ENCODE data around the gene LECT2.

The LECT2 gene

DNA sequence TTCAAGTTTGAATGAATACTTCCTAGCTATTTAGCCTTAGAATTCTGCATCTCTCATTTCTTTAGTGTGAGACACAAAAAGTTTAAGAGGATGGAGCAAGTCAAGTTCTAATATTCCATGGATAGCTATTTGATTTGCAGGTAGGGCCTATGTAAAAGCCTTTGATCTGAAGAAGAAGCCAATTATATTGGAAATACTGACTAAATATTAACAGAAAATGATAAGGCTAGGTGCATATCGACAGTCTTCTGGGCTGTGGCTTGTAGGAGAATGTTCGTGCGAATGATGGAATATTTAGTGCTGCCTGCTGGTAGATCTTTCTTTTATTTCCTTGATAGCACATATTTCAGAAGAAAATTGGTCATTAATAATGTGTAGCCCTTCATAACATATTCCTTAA, at the start of gene LECT2:
Gene LECT2, minus strand, starts transcription at position 85 of the 400 bp plus-strand sequence. CDS start 150 bp downstream, outside the sequence.
- DNase-seq = no peak

DNA sequence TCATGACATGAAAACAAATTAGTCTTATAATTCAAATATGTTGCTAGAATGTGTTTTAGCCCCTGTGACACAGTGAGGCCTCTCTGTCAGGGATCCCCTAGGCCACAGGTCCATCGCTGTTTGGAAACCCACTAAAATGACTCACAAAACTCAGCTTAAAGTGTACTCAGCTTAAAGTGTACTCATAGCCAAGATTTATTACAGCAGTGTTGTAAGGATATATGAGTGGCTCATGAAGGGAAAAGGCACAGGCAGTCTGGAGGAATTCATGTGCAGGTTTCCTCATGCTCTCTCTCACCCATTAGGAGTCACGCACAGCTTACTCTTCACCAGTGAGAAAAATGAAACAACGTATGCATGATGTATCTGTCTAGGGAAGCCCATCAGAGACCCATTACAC, 49.7 kb upstream of the LECT2 start:
- DNase-seq = no peak

DNA sequence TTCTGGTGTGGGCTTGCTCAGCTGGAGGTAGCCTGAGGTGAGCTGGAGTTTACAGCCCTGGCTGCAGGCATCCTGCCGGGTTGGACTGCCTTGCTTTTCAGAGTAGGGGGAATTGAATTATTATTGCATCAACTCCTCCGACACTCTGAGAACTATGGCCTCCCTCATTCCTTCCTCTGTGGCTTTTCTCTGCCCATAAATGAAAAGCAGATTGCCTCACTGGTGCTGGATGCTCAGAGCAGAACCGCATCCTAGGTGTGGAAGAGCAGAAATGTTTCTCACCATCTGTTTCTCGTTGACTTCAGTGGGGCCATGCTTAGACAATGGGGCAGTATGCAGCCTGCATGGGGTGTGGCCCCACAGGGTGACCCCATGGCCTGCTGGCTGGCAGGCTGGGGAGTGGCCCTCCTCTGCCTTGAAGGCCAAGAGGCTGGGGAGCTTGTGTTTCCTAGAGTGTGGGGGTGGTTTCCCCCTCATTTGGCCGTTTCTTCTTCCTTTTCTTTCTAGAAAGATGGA, 46.7 kb upstream of the LECT2 start:
- DNase-seq = no peak

DNA sequence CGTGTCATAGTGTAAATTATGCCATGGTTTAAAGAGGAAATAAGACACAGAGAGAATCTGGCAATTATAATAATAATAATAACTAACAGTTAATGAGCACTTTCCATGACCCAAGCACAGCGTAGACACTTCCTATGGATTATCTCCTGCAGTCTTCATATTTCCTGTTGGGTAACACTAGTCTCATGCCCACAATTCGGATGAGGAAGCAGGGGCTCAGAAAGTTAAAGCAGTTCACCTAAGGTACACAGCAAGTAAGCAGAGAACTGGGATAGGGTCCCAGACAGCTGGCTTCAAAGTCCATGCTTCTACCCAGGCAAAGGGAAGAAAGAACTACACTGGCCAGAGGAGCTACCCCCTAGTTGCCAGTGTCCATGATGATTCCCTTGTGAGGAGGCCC, 46.1 kb upstream of the LECT2 start:
- DNase-seq = no peak

DNA sequence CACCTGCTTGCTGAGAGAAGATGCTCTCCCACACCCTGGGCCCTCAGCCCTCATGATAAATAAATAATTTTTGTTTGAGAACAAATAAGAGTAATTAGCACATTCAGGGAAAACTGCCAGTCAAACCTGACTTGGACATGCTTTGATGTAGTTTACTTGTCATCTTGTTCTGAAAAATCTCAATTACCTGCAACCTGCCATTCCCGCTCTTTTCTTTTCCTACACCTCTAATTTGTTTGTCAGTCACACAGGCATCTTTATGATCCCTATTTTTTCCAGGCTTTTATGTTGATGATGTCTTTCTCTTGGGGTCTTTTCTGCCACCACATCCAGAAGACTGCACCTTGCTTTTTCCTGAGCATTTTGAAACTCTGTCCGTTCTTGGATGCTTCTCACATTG, 45.4 kb upstream of the LECT2 start:
- DNase-seq = no peak

DNA sequence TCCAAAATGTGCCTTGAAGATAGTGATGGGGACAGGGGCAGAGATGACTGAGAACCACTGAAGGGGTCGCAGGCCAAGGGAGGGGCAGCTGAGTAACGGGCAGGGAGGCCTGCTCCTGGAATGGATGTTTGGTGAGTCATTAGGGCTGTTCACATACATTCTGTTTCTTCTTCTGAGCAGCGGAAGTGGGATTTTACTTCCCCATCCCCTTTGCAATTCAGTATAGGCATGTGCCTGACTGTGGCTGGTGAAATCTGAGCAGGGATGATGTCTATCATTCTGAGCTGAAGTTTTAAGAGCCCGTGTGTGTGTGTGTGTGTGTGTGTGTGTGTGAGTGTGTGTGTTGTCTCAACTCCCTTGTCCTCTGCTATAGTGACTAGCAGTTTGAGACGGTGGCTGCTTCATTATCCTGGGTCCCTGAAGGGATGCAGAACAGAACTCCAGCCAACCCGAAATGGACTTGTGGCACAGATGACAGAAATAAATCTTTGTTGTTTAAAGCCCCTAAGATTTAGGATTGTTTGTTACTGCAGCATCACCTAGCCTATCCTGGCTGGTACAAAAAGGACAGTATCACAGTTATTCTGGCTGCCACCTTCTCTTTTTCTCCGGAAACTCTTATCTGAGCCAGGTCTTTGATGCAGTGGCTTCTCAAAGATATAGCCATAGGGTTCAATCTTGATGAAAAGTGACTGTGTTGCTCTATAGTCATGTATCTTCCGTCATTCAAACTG, 44.8 kb upstream of the LECT2 start:
- no peak for DNase-seq

DNA sequence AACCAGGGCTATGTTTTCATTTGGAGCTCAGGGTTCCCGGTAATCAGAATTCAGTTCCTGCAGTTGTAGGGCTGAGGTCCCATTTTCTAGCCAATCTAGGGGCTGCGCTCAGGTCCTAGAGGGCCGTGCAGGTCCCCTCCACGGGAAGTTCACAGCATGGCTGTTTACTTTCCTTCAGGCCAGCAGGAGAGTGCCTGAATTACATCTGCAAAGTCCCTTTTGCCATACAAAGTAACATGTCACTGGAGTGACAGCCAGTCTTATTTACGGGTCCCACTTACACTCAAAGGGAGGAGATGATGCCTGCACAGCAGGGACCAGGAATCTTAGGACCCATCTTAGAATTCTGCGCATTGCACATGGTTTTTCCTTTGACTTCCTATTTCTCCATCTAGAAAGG, 44.1 kb upstream of the LECT2 start:
- no peak for DNase-seq

DNA sequence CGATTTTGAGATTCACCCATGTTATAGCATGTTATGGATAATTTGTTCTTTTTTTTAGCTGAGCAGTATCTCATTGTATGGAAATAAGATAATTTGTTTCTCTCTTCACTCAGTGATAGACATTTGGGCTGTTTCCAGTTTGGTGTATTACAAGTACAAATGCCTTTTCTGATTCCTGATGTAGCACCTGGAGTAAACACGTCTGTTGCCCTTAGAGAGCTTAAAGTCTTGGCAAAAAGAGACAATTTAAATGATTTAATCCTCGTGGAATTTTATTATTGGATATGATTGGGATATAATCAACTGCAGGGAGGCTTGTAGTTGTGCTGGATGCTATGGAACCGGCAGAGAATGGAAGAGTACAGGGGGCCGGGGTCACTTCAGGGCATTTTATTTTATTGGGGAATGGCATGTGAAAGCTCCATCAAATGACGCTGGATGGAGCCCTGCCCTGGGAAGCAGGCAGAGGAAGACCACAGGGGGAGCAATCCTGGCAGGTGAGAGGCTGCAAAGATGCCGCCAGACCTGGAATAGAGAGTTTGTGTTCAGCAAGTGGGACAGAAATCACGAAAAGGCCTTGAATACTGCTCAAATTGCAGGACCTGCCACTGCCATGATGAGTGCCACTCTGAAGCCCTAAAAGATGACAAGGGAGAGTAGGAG, 43.0 kb upstream of the LECT2 start:
- no peak for DNase-seq

DNA sequence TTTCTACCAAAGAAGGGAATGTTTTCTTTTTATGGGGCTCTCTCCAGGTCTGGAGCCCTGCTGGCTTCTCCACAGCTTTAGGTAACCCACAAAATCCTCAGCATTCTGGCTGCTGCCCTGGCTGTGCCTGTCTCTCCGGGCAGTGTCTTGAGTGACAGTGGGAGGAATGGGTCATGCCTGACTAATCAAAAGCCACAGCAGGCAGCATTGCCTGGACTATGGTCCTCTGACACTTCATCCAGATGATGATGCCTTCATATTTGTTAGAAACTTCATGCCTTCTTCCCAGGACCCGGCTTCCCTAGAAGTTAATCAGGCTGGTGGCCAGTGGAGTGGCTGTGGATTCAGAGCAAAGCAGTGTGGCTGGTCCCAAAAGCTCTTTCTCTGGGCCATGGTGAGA, 41.8 kb upstream of the LECT2 start:
- no peak for DNase-seq

DNA sequence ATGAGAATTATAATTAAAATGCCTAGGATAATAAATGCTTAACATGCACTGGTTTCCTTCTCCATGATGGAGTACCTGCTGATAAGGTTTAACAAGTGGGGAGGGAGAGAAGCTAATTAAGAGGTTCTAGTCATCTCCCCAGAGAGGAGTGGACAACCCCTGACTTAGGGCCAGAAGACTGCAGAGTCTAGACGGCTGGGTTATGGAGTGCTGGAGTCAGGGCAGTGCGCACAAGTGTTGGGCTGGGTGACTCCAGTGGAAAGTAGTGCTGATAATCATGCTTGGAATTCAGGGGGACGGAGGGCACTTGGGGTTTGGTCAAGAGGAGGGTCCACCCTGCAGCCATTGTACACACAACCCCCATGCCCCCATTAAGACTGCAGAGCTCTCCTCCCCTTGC, 41.2 kb upstream of the LECT2 start:
- DNase-seq = no peak

DNA sequence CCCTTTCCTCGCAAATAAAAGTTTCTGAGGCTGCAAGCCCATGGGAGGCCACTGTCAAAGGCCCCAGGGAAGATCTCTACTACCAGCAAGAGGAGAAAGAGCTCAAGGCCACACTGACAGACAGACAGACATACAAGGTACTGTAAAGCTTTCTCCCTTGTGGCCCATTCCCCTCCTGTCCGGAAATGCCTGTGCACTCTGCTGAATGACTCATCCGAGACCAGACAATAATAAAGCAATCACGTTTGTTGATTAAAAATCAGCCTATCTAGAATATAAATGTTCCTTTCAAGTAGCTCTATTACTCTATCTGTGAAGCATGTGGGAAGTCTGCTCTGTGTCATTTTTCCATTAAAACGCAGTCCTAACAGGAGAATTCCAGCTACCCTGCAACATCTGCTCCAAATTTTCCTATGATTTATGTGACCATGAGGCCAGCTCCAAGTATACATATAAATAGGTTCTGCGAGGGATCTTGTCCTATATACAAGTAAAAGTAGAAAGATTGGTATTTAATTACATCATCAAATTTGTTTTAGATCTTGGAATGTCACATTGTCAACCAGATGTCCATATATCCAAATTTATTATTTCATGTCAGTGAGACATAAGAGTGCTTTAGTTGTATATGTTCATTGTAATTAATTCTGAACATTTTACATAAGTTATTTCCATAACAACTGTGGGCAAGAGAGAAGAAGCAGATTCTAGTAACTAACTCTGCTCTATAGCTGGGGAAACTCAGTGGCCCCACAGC, 39.3 kb upstream of the LECT2 start:
- DNase-seq = no peak

DNA sequence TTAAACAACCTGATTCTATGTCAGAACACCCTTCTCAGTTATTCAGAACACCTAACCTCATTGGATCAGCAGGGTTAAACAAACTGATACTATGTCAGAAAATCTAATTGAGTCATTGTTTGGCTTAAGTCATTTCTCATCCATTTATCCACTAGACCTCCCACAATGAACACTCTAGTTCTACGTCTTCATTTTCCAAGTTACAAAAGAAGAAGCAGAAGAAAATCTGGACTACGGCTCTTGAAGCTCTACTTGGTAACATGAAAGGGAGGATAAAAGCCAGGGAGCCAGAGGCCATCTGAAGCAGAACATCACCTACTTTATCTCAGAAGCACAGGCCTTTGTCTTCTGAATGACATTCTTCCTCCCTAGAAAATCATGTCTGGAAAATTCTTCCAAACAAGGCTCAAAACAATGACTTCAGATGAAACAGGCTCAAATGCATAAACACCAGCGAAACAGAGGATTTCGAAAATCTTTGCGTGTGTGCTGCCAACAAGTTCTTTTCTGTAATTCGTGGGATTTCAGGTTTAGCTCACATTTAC, 38.6 kb upstream of the LECT2 start:
- no peak for DNase-seq

DNA sequence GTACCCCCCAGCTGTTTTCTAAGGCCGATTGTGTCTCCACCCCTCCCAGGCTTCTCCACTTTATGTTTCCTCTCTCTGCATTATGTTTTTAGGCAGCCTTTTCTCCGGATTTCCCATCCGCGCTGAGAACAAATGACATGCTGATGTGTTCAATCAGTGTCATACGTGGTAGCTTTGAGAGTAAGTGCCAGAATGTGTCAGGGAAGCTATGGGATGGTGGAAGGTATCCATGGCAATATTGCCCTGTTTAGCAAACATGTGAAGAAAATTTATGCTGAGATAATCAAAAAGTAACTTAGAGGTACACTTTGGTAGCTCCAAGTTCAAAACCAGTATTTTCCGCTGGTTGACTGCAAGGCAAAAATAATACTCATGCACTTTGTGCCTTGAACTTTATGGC, 36.6 kb upstream of the LECT2 start:
- no peak for DNase-seq

DNA sequence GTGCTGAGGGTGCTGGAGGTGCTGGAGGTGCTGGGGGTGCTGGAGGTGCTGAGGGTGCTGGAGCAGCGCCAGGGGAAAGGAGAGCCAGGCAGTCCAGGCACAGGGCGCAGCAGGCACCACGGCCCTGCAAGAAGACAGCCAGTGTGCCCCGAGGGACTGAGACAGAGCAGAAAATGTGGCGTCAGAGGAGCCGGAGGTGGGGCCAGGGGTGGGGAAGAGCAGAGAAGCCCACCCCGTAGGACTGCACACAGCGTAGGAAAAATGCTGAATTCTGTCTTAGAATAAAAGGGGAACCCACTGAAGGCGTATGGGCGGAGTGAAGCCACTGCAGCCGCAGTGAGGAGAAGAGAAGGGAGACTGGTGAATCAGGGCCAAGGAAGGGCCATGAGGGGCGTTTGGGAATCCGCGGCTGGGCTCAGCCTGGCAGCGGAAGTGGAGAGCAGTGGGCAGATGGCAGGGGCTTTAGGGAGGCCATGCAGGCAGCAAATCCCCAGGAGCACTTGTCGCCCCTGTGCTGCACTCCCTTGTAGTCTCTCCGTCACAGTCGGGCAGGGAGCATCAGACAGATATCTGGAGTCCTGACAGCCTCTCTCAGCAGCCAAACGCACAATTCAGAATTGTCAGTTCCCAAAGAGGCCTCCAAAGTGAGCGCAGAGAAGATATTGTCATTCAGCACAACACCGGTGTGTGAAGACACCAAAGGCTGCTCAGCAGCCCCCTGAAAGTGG, 35.9 kb upstream of the LECT2 start:
- no peak for DNase-seq

DNA sequence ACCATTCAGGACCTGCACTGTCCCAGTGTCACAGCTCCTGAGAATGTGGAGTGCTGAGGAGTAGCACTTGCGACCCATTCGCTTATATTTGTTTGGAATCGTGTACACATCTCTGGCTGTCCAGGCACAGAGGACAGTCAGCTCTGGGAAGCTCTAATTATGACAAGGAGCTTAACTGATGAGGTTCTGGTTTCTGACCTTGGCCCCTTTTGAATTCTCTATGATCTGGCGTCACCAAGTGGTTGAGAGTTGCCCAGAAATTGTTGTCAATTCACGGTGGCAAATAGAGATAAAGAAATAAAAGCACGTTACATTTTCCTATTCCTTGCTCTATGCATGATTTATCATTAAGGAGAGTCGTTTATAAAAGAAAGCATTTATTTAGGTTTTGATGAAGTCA, 34.9 kb upstream of the LECT2 start:
- no peak for DNase-seq

DNA sequence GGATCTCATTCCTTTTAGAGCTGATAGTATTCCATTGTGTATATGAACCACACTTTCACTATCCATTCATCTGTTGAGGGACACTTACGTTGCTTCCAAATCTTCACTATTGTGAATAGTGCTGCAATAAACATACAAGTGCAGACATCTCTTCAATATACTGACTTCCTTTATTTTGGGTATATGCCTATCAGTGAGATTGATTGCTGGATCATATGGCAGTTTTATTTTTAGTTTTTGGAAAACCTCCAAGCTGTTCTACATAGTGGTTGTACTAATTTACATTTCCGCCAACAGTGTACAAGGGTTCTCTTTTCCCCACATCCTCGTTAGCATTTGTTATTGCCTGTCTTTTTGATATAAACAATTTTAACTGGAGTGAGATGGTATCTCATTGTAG, 33.8 kb upstream of the LECT2 start:
- DNase-seq = no peak

DNA sequence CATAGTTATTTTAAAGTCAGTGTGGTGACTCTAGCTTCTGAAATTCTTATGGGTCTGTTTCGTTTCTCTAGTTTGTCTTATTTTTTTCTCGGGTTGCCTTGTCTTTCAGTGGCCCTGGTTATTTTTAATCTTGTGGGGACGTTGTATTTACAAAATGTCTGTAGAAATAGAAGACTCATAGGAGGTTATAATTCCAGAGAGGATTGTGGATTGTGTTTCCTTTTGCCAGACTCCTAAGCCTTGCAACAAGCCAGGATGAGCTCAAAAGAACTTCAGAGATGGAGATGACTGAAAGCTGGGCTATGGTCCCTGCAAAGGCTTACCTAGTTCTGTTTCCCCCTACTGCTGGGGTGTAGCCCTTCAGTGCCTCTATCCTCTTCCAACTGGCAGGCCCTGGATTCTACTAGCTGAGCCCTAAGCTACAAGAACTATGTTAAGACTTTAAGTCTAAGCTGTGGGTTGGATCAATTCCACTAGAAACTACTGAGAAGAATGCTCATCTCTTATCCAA, 32.2 kb upstream of the LECT2 start:
- no peak for DNase-seq

DNA sequence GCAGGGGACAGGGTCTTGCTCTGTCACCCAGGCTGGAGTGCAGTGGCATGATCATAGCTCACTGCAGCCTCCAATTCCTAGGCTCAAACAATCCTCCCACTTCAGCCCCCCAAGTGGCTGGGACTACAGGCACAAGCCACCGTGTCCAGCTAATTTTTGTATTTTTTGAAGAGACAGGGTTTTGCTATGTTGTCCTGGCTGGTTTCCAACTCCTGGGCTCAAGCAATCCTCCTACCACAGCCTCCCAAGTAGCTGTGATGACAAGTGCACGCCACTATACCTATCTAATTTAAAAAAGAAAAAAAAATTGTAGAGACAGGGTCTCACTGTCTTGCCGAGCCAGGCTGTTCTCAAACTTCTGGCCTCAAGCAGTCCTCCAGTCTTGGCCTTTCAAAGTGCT, 31.6 kb upstream of the LECT2 start:
- no peak for DNase-seq

DNA sequence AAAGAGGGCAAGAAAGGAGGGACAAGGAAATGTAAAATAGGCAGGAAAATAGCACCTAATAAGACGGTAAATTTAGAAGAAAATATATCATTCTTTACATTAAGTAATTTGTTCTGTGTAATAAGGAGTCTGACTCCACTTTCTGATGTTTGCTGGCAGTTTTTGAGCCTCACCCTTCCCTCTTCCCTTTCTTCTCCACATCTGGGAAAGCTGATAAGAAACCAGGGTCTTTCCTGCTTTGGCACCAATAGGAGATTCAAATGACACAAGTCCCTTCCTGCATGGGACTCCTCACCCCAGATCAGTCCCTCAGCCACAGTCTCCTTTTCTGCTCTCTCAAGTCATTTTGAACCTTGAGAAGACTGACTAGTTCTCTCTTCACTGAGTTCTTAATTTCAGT, 31.2 kb upstream of the LECT2 start:
- DNase-seq = no peak

DNA sequence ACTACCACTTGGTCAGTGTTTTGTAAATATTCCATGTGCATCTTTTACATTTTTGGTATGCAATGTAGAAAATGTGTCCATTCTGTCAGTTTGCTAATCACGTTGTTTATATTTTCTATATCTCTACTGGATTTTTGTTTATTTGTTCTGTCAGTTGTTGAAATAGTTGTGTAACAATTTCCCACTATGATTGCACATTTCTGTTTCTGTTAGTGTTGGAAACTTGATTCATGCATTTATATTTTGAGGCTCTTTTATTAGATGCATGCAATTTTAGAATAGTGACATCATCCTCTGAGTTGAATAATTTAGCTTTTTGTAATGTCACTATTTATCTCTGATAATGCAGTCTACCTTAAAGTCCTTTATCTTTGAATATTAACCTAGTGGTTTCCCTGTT, 25.8 kb upstream of the LECT2 start:
- no peak for DNase-seq

DNA sequence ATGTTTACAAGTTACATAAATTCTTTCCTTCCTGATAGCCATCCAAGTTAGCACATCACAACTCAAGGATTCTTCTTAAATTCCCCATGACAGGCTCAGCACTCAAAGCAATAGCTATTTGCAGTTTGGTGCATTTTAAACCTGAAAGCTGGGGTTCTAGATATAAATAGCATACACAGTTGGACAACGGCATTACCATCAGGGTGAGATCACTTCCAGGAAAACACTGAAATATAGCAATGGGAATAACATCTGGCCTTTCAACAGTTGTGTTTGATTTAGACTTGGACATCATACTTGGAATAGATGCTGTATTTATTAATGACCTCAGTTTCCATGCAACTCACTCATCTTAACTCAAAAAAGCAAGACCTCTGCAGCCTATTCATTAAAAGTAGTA, 24.7 kb upstream of the LECT2 start:
- DNase-seq = no peak

DNA sequence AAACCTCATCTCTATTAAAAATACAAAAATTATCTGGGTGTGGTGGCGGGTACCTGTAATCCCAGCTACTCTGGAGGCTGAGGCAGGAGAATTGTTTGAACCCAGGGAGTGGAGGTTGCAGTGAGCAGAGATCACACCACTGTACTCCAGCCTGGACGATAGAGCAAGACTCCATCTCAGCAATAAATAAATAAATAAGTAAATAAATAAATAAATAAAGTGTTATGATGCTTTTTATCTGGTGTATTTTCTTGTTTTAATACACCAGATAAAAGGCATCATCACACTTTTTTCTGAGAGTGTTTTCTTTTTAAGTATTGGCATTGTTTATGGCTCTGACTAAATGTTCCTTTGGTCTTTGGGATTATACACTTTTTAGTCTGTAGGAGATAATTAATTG, 24.2 kb upstream of the LECT2 start:
- DNase-seq = no peak

DNA sequence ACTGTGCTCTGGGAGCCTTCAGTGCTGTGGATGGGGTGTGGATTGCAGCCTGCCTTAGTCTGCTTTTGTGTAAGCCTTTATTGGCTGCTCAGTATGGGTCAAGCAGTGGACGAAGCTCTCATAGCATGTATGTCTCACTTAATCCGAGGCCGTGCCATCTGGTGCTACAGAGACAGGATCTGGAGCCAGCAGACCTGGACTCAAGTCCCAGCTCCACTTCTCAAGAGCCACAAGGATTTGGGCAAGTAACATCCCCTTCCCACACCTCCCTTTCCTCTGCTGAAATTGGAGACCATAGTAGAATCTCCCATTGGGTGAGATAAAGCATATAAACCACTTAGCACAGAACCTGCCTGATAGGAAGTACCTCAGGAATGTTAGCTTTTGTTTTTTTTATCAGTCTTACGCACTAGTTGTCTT, 23.4 kb upstream of the LECT2 start:
- DNase-seq = no peak
